Measurements from ENCODE around the gene TMEM221. TPM values are rescaled to one million over a fixed set of nuclear protein-coding genes. Genes with fewer than 3 reads are reported as not detected.

The TMEM221 gene
- total RNA-seq: under 1 TPM in 1 of 9 donors, not detected in 8; 0.52 TPM
- under 1 TPM in 1 of 2 donors, not detected in 1; 0.04 TPM for polyA plus RNA-seq
- long read RNA-seq, donor 1: 0 reads
- long read RNA-seq, donor 2: 0 reads
- long read RNA-seq, donor 3: 0 reads

- intact Hi-C loops (cut with DNase I): loop anchor here in 3 of 10 donors (10.0 kb wide), 2 partner anchors 336 to 406 kb away; partner anchors contain the start of gene RPL18A (in 2 of the 3)
- peak; percentile 35 to 77 (median 53) for DNase-seq
- WGBS, 4 donors: 1 to 5% (median 3%) methylated on average over 30 to 81 of the region's 81 CpGs
These were observed at the start of gene TMEM221 for GRCh38 chr19:17448131-17448967. Gene TMEM221 (minus strand): TSS chr19:17448668. CDS start chr19:17448462, 206 bp downstream.

GRCh38 chr19:17497149-17497798 lies 48.8 kb upstream of the TMEM221 start:
- ATAC-seq (no peak), DNase-seq (no peak)
- no peaks in the 10 kb centered on the region for H3K27me3 ChIP-seq
- H3K4me1 ChIP-seq: peaks cover 0 to 34% (median 15%) of the 10 kb centered on the region in 12 donors
- H3K4me3 ChIP-seq: no peak overlapping the region
- peaks cover 0 to 50% (median 28%) of the 10 kb centered on the region in 9 donors for H3K36me3 ChIP-seq
- no peaks in the 10 kb centered on the region for H3K9me3 ChIP-seq
- TF ChIP-seq CTCF (IDR thresholded peaks at IDR 0.05) (no peak), POLR2A (IDR thresholded peaks at IDR 0.05) (no peak)
- no peak overlapping the region for H3K27ac ChIP-seq
- WGBS, 4 donors: 76 to 86% (median 78%) methylated on average over 29 to 41 of the region's 41 CpGs
- intact Hi-C loops (cut with DNase I): no loop called here

More at GRCh38 chr19:17448131-17448967, at the start of gene TMEM221:
- ATAC-seq: peak in 3 of 4 donors; percentile 66 to 80 (median 66)
- H3K9me3 ChIP-seq: no peaks in the 10 kb centered on the region
- TF ChIP-seq CTCF (IDR thresholded peaks at IDR 0.05) (peak; percentile 29 to 74 (median 58)), POLR2A (IDR thresholded peaks at IDR 0.05) (no peak)
- peak within 1 kb of the TSS; percentile 22 to 61 (median 53) for H3K4me3 ChIP-seq
- peaks cover 0 to 14% (median 0%) of the 10 kb centered on the region in 9 donors for H3K27me3 ChIP-seq
- no peaks in the 10 kb centered on the region for H3K36me3 ChIP-seq
- H3K4me1 ChIP-seq: peaks cover 0 to 13% (median 7%) of the 10 kb centered on the region in 12 donors
- H3K27ac ChIP-seq: peak within 1 kb of the TSS in 1 of 12 donors; percentile 25

GRCh38 chr19:17496337-17496997 lies 48.0 kb upstream of the TMEM221 start:
- WGBS, 4 donors: 43 to 52% (median 49%) methylated on average over 14 of the region's 14 CpGs
- Histone ChIP-seq H3K36me3 (peaks cover 0 to 49% (median 28%) of the 10 kb centered on the region in 9 donors), H3K9me3 (no peaks in the 10 kb centered on the region), H3K4me1 (peaks cover 0 to 34% (median 15%) of the 10 kb centered on the region in 12 donors), H3K27me3 (no peaks in the 10 kb centered on the region), H3K27ac (no peak overlapping the region), H3K4me3 (no peak overlapping the region)
- intact Hi-C loops (cut with DNase I): no loop called here
- DNase-seq (peak; percentile 58 to 86 (median 73)), ATAC-seq (peak; percentile 35 to 79 (median 74))
- no peak for TF ChIP-seq POLR2A (IDR thresholded peaks at IDR 0.05)
- peak; percentile 68 to 94 (median 82) for TF ChIP-seq CTCF (IDR thresholded peaks at IDR 0.05)

All from heart left ventricle (tissue), 16 donors.